Raji (cell line): ENCODE measurements around the gene PRKAG2.

Experiments used
- POLR2A ChIP-seq: IDR thresholded peaks from 2 replicates; pipeline ENCODE4 v1.6.1; 2011; ENCODE audit warnings: low read depth, low read length, control low read depth; ENCODE audit not compliant: insufficient read depth

Gene PRKAG2

GRCh38 chr7:151637781-151638261, 239.1 kb downstream of the PRKAG2 start:
- TF ChIP-seq POLR2A: no peak

DNA sequence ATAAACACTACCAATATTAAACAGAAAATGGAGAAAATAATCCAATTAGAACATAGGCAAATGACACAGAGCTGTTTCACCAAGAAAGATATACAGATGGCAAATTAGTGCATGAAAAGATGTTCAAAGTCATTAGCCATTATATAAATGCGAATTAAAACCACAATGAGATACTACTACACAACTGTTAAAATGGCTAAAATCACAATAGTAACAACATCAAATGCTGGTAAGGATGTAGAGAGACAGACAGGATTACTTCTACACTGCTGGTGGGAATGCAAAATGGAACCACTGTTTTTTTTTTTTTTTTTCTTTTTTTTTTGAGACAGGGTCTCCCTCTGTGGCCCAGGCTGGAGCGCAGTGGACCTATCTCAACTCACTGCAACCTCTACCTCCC, 242.3 kb downstream of the PRKAG2 start:
- no peak for TF ChIP-seq POLR2A

DNA sequence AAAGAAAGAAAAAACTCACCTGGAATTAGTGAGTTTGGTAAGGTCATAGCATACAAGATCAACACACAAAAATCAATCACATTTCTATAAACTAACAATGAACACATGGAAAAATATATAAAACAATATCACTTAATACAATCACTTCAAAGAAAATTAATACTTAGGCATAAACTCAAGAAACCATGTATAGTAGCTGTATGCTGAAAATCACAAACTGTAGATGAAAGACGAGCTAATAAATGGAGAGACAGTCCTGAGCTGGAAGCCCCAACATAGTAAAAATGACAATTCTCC, 243.5 kb downstream of the PRKAG2 start:
- TF ChIP-seq POLR2A: no peak

DNA sequence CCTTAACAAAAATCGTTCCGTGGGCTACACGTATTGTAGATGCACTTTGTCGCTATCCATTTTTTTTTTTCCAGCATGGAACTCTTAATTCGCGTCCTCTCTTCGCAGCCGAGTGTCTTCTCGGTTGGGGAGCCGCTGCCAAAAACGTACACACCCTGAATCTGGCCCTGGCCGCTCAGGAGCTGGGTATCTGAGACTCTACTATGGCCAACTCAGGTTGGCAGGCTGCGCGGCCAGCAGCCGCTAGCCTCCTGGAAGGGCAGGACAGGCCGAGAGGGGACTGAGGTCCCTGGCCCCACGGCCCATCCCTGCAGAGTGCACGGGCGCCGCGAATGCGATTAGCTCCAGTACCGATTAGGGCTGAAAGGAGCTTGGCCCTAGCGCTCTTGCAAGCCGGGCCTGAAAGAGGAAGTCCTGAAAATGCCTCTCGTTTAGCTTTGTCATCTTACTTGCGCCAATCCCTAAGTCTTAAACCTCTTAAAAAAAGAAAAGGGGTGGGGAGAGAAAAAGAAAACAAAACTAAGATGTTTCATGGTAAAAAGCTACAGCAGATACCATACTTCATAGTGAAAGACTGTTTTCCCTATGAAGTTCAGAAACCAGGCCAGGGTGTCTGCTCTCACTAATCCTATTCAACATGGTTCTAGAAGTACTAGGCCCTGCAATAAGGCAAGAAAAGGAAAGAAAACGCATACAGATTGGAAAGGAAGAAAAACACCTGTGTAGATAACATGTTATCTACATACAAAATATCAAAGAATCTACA, 244.0 kb downstream of the PRKAG2 start:
- TF ChIP-seq POLR2A: peak; percentile 53; the same call in 1 of the 2 replicates

GRCh38 chr7:151631953-151632749, 244.8 kb downstream of the PRKAG2 start:
- peak; percentile 9 for TF ChIP-seq POLR2A

DNA sequence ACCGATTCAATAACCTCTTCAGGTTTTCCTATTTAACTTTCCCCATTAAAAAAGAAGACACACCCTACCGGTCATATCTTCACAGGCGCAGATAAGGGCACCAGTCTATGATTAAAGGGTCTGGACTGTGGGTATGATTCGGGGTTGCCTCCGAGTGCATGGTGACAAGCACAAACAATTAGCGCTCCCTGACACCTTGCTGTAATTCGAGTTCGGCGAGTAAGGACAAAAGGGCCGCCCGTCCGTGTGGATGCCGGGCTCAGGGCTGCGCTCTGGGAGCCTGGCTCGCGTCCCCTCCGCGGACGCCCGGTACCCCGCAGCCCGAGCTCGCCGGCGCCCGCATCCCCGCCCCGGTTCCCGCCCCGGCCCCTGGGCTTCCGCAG, 245.4 kb downstream of the PRKAG2 start:
- no peak for TF ChIP-seq POLR2A

DNA sequence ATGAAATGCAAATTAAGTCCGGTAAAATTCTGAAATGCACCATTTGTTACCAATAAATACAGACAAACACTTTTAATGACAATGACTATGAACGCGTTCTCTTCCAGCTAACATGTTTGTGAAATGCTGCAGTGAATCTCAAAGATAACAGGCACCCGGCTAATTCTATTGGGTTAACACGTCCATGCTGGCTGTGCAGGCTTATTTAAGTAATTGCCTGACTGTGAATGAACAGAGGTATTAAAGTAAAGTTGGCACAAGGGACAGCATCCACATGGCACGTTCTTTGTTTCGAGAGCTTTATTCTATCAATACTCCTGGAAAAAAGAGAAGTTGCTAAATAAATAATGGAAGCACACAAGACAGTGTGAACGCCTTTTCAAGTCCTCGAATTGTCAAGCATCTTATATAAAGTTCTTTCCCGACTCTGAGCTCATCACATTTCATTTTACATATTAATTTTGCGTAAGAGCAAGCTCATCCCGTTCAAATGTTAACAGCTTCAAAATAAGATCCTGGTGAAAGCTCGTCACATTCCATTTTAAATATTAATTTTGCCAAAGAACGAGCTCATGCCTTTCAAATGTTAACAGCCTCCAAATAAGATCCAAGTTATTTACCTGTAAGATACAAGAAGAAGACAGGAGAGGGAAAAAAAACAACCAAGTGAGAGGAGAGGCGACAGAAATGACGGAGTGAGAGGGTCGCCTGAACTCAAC, 245.9 kb downstream of the PRKAG2 start:
- no peak for TF ChIP-seq POLR2A

GRCh38 chr7:151630358-151630757, 246.6 kb downstream of the PRKAG2 start:
- no peak for TF ChIP-seq POLR2A

DNA sequence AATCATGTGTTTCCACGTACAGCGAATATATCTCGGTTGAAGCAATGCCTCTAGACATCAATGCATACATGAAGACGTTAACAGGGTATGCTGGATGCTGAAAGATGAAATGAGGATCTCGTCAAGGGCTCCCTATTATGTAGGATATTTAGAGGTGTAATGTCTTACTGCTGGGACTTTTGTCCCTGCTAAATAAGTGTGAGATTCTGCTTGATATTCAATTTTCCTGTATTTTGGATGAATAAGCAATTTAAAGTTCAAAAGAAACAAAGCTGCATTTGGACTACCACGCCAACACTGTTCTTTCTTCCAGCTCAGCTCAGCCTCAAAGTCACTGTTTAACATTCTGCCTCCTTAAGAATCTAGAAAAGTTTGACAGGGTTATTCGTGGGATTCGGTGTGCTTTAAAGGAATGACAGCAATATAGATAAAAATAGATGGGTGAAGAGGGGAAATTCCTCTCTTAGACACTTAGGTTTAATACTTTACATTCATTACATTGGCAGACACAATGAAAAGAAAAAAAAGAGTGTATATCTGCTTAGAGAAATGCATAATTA, 247.1 kb downstream of the PRKAG2 start:
- no peak for TF ChIP-seq POLR2A

DNA sequence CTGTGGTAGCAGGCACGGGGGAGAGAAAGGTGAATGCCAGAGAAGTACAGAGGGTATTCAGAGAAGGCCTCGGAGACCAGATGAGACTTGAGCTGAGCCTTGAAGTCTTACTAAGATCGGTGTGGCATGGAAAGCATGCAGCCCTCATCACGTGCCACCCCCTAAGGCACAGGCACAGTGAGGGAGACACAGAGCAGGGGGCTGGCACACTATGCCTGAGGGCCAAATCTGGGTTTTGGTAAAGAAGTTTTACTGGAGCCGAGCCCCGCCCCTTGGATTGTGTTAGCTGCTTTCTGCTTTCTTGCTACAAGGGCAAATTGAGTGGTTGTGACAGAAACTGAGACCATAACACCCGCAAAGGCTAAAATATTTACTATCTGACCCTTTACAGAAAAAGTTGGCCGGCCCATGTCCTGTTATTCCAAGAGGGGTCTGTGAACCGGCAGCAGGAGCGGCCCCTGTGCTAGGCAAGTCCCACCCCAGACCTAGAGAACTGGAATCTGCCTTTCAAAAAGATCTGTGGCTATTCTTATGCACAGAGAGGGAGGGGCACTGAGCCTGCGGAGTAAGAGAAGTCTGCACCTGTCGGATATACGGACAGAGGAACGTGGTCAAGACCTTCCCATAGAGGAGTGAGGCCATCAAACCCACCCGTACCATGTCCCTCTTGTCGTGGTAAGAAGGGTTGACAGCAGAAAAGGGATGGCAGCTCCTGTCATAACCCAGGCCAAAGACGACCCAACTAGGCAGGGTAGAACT, 247.9 kb downstream of the PRKAG2 start:
- TF ChIP-seq POLR2A: no peak

DNA sequence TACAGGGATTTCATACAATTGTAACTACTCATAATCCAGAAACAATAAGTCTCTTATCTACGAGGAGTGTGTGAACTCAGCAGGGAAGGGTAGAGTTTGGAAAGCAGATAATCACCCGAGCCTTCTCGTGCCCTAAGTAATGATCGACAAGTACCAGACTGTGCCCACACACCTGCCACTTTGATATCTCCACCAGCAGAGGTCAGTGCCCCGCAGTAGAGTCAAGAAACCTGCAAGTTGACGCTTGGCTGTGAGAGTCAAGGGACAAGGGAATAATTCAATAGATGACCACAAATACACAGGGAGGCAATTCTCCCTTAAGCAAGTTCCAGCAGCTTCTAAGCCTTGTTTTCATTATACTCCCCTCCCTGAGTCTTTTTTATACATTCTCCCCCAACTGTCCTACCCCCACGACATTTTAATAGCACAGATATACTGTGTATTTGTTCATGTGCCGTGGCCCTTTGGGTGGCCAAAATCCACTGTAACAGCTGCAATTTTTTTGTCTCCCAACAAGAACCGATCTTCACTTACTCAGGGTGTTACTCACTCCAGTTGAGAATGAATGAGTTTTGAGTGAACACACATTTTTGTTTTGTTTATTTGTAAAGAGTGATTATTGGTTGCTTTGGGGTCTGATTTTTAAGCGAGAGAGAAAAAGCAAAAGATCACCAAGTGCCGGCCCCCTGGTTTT, 250.3 kb downstream of the PRKAG2 start:
- no peak for TF ChIP-seq POLR2A

GRCh38 chr7:151625606-151626005, 251.3 kb downstream of the PRKAG2 start:
- TF ChIP-seq POLR2A: no peak

DNA sequence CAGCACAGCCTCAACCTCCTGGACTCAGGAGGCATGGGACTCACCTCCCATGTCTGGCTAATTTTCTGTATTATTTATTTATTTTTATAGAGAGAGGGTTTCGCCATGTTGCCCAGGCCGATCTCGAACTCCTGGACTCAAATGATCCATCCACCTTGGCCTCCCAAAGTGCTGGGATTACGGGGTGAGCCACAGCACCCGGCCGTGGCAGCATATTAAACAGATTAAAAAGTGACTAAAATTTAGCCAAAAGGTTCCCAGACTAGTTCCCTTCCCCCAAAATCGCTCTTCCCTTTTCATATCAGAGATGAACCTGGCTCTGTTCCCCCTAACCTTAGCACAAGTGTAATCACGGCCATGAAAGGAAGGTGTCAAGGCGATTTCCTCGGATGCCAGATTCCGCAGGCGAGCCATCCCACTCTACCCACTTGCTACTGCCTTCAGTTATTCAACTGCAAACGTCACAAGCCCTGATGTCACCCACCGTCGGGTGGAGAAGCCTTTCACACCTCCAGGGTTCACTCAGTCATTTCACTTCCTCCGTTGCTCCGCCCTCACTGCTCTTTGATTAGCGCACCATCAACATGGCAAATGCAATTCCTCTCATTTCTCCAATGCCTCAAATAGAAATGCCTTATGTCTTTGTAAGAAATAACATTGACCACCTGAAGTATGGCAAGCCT, 252.5 kb downstream of the PRKAG2 start:
- TF ChIP-seq POLR2A: no peak

- TF ChIP-seq POLR2A: no peak
These were observed 253.1 kb downstream of the PRKAG2 start for GRCh38 chr7:151623766-151624165.

DNA sequence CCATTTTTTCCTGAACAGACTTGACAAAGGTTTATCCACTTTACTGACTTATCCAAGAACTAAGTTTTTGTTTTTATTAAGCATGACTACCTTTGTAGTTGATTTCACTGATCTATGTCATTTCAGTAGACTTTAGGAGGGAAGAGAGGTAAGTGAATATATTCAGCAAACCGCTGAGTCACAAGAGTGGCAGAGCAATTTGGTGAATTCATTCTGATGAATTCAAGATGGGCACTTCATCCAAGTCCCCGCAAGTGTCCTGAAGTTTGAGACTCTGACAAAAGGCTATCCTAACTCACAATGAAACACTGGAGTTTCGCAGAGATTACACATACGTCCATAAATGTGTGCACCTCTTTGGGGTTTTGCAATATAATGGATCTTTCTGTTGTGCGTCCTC, 255.0 kb downstream of the PRKAG2 start:
- no peak for TF ChIP-seq POLR2A
